Non-pigmented ciliary epithelial cell (primary cell): ENCODE results near the gene HEXD.
"Not testable (repeated sequence)": the region's sequence is repeated elsewhere in the genome, so short reads cannot be mapped to it uniquely, and the experiment has no call there.

Experiments used
- DNase-seq: peaks from one replicate; pipeline ENCODE4 v3.0.0-alpha.2; 2010; ENCODE audit warnings: low read depth

Gene HEXD

GRCh38 chr17:82418001-82418986 is at the start of gene HEXD, which contains the start of gene OGFOD3:
TSS of gene HEXD (plus strand) at chr17:82418347. CDS start at chr17:82419800, 1,453 bp downstream.
TSS of gene OGFOD3 (minus strand) at chr17:82418586. CDS start at chr17:82418485, 101 bp downstream.
- DNase-seq = no peak

GRCh38 chr17:82369211-82369610 is 48.9 kb upstream of the HEXD start:
- no peak for DNase-seq

- DNase-seq = no peak
Measured at GRCh38 chr17:82370471-82371332, 47.4 kb upstream of the HEXD start.

- DNase-seq = no peak
Measured at GRCh38 chr17:82371333-82372248, 46.6 kb upstream of the HEXD start, which contains the start of gene UTS2R. TSS of gene UTS2R (plus strand) at chr17:82371765. CDS start at chr17:82374325, 2,560 bp downstream.

GRCh38 chr17:82372249-82373071 is 45.7 kb upstream of the HEXD start:
- DNase-seq = no peak

- not testable (repeated sequence) for DNase-seq
Measured at GRCh38 chr17:82373072-82373452, 45.1 kb upstream of the HEXD start.

GRCh38 chr17:82373731-82374625 is 44.2 kb upstream of the HEXD start:
- no peak for DNase-seq

- no peak for DNase-seq
Measured at GRCh38 chr17:82374626-82375331, 43.4 kb upstream of the HEXD start.

- DNase-seq = no peak
Measured at GRCh38 chr17:82375359-82376041, 42.6 kb upstream of the HEXD start.

- no peak for DNase-seq
Measured at GRCh38 chr17:82376042-82376730, 42.0 kb upstream of the HEXD start.

GRCh38 chr17:82377294-82377693 is 40.9 kb upstream of the HEXD start:
- DNase-seq = not testable (repeated sequence)

- no peak for DNase-seq
Measured at GRCh38 chr17:82377924-82378740, 40.0 kb upstream of the HEXD start.

GRCh38 chr17:82378741-82379021 is 39.5 kb upstream of the HEXD start:
- DNase-seq = no peak

- no peak for DNase-seq
Measured at GRCh38 chr17:82380860-82381702, 37.1 kb upstream of the HEXD start.

GRCh38 chr17:82381703-82382009 is 36.5 kb upstream of the HEXD start:
- DNase-seq = not testable (repeated sequence)
